Right lobe of liver (tissue), 4 donors: ENCODE results near the gene MRPL58.

Experiments
- POLR2A ChIP-seq: fragments of 450-650 bp; IDR thresholded peaks from one replicate; pipeline ENCODE4 v1.6.1; 2017; ENCODE audit warnings: antibody characterized with exemption, mild to moderate bottlenecking
- TF ChIP-seq, protein P1 (sequence below), 4 donors: fragments of 200-600 bp in 3 of 4; fragments of 450-650 bp in 1 of 4; IDR thresholded peaks; one replicate each; pipeline versions ENCODE4 v1.5.1 to v1.8.0; 2016 to 2022; ENCODE audit warnings: antibody characterized with exemption in 4 of 4, mild to moderate bottlenecking in 2 of 4
- donor health status: DM: no; HTN: no; CAD: no.
- donor health status: DM: no; HTN: no; CAD: no.
- donor health status: DM: no; HTN: yes; CAD: no.

- TF ChIP-seq, protein P1, sequence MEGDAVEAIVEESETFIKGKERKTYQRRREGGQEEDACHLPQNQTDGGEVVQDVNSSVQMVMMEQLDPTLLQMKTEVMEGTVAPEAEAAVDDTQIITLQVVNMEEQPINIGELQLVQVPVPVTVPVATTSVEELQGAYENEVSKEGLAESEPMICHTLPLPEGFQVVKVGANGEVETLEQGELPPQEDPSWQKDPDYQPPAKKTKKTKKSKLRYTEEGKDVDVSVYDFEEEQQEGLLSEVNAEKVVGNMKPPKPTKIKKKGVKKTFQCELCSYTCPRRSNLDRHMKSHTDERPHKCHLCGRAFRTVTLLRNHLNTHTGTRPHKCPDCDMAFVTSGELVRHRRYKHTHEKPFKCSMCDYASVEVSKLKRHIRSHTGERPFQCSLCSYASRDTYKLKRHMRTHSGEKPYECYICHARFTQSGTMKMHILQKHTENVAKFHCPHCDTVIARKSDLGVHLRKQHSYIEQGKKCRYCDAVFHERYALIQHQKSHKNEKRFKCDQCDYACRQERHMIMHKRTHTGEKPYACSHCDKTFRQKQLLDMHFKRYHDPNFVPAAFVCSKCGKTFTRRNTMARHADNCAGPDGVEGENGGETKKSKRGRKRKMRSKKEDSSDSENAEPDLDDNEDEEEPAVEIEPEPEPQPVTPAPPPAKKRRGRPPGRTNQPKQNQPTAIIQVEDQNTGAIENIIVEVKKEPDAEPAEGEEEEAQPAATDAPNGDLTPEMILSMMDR (IDR thresholded peaks at IDR 0.05): no peak
- TF ChIP-seq POLR2A: no peak
Measured at GRCh38 chr17:75061055-75061438, 48.6 kb downstream of the MRPL58 start.
